ENCODE measurements around the gene FNTB.

DNA sequence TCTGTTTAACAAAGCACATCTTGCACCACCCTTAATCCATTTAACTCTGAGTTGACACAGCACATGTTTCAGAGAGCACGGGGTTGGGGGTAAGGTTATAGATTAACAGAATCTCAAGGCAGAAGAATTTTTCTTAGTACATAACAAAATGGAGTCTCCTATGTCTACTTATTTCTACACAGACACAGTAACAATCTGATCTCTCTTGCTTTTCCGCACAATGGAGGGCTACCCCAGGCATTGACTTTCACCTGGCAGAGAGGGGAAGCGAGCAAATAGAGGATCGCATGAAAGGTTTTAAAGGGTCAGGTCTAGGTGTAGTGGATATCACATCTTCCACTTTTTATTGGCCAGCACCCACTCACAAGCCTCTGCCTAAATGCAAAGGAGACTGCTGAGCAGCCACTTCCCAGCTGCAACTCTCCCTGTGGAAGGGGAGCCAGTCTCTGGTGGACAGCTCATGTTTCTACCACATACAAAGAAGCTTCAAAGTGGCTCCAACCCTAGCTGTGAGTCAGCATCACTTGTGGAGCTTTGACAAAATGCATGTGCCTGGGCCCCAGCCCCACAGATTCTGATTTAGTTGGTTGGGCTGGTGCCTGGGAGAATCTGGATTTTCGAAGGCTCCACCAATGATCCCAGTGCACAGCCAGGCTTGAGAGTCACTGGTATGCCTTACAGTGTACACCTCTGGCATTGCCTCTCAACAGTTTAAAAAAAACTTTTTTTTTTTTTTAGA, 7.2 kb upstream of the FNTB start:
- TF ChIP-seq CHD2 (IDR thresholded peaks at IDR 0.05; ENCODE audit: low read depth, low read length): no peak
- TF ChIP-seq, protein P1, sequence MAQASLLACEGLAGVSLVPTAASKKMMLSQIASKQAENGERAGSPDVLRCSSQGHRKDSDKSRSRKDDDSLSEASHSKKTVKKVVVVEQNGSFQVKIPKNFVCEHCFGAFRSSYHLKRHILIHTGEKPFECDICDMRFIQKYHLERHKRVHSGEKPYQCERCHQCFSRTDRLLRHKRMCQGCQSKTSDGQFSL (CRISPR knock-in tag; IDR thresholded peaks at IDR 0.05): no peak
- TF ChIP-seq, protein P1 (tag; IDR thresholded peaks at IDR 0.05): no peak

All from K562 (cell line).